GM21737 (cell line): Measurements from ENCODE around the gene PCBP4.

ENCODE experiments used
- ATAC-seq: cut with Tn5 transposase; IDR thresholded peaks from one replicate; pipeline ENCODE4 v1.9.1; 2021; ENCODE audit warnings: mild to moderate bottlenecking, moderate library complexity; ENCODE audit not compliant: unreplicated experiment

Gene PCBP4

DNA sequence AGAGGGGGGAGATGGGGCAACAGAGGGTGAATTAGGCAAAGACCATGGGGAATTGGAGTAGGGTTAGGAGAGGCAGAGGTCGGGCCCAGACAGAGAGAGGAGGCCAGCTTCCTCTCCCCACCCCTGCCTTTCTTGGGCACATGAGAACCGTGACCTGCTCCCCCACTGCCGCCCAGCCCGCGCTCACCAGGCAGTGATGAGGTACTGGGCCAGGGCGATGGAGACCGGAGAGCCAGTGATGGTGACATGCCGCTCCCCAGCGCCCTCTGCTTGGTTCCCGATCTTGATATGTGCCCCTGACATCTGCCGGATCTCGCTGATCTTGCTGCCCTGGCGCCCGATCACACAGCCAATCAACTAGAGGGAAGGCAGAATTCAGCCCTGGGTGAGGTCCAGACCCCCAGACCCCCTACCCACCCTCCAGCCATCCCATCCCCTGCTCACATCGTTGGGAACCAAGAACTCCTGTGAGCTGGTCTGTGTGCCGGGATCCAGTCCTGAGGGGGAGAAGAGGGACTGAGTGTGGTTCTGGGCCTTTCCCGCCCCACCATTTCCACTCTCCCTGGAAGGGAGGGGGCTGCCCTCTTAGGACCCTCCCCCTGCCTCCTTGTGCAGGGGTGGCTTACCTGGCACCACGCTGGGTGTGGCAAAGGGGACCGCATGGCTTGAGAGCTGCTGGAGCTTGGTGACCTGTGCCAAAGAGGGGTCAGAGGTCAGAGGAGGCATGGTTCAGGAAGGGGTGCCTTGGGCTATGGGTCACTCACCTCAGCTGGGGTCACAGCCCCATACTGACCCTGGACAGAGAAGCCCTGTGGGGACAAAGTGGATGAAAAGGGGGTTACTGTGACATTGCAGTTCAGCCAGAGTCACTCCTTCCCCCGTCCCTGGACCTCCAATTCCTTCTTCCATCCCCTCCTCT, 8.4 kb downstream of the PCBP4 start:
- ATAC-seq = no peak

DNA sequence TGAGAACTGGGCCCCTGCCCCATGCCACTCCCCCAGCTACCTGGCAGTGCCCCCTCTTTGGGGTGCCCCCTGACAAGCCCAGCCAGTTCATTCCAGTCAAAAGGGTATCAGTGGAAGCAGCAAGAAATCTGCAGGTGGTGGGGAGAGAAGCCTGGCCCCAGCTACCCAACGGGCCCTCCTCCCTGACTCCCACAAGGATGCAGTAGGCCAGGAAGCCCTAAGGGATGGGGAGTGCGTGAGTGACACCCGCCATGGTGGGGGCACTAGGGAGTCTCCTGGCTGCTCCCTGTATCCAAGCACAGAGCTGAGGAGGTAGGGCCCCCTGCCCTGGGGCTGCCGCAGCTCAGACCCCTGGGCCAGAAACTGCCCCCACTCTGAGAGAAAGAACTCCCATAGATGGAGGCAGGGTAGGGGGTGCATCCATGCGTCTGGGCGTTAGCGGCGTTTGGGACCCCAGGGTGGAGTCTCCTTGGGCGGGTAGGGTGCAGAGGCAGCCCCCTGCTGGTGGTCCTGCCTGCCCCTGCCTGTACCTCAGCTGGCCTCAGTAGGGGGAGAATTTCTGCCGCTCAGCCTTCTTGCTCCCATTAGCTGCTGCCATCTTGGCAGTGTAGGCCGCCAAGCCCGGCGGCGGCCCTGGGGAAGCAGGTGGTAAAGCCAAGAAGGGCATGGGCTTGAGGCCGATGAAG, 9.6 kb downstream of the PCBP4 start:
- no peak for ATAC-seq

DNA sequence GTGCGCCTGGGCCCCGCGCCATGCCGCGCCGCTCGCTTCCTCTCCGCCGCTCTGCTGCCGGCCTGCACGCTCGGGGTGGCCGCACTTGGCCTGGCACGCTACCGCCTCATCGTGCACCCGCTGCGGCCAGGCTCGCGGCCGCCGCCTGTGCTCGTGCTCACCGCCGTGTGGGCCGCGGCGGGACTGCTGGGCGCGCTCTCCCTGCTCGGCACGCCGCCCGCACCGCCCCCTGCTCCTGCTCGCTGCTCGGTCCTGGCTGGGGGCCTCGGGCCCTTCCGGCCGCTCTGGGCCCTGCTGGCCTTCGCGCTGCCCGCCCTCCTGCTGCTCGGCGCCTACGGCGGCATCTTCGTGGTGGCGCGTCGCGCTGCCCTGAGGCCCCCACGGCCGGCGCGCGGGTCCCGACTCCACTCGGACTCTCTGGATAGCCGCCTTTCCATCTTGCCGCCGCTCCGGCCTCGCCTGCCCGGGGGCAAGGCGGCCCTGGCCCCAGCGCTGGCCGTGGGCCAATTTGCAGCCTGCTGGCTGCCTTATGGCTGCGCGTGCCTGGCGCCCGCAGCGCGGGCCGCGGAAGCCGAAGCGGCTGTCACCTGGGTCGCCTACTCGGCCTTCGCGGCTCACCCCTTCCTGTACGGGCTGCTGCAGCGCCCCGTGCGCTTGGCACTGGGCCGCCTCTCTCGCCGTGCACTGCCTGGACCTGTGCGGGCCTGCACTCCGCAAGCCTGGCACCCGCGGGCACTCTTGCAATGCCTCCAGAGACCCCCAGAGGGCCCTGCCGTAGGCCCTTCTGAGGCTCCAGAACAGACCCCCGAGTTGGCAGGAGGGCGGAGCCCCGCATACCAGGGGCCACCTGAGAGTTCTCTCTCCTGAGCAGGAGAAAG, 11.1 kb downstream of the PCBP4 start:
- no peak for ATAC-seq

DNA sequence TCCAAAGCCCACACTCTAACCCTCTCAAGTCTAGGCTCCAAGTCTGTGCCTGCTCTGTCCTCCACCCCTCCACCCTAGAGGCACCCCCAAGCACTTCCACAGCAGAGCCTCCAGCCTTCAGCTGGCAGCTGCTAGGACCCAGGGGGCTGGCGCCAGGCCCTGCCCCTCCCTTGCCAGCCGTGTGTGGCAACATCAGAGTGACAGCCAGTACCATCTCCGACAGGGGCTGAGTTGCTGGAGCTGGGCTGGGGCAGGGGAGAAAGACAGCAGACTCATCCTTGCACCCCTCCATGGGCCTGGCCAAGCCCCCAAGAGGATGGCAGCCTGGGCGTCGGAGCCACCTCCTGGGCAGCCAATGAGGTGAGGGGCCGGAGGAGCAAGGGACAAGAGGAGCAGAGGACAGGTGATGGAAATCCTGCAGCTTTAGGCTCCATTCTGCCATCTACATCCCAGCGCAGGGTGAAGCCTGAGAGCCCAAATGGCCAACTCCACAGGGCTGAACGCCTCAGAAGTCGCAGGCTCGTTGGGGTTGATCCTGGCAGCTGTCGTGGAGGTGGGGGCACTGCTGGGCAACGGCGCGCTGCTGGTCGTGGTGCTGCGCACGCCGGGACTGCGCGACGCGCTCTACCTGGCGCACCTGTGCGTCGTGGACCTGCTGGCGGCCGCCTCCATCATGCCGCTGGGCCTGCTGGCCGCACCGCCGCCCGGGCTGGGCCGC, 11.9 kb downstream of the PCBP4 start, which contains the start of gene GPR62:
Gene GPR62, plus strand, starts transcription at position 207 of the 718 bp plus-strand sequence. Its CDS starts 272 bp downstream, at position 479.
- ATAC-seq = no peak

DNA sequence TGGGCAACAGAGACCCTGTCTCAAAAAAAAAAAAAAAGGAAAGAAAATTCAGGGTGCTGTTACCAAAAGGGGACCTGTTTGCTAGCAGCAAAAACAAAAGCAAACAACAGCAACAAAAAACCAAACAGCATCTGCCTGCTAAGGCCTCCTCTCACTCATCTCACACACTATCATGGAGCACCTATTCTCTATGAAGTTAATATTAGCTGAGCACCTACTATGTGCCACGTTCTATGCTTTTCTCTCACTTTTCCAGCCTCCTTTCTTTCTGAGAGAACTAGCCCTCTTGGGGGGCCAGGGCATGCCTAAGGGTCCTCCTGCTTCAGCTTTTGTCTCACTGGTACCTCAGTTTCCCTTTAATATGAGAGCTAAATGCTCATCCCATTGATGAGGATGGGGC, 12.5 kb downstream of the PCBP4 start:
- ATAC-seq = no peak

DNA sequence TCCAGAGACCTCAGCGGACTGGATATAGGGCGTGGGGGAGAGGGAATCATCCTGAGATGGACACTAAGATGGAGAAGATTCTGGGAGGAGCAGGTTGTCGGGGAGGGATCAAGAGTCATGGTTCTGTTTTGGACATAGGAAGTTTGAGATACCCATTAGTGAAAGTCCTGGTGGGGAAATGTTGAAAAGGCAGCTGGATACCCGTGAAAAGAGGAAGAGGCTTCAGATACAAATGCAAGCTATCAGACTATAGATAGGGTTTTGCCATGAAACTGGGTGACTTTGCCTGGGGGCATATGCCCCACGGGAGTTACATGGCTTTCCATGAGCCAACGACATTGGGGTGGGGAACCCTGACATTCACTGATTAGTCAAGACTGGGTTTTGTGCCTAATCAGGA, 13.1 kb downstream of the PCBP4 start:
- ATAC-seq = no peak

DNA sequence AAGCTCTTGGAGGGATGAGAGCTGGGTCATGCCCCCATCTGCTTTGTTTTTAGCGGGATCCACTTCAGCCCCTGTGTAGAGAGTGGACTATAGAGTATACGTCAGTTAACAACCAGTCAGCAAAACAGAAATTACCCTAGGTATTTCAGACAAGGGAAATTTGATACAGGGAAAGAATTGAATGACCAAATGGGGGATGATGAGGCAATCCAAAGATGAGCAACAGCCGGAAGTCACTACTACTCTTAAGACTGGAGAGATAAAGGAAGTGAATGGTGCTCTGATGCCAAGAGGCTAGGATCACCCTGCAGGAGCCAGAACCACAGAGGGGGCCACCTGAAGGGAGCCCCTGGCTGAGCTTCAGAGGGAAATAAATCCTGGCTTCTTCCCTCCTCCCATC, 13.8 kb downstream of the PCBP4 start:
- ATAC-seq = no peak

DNA sequence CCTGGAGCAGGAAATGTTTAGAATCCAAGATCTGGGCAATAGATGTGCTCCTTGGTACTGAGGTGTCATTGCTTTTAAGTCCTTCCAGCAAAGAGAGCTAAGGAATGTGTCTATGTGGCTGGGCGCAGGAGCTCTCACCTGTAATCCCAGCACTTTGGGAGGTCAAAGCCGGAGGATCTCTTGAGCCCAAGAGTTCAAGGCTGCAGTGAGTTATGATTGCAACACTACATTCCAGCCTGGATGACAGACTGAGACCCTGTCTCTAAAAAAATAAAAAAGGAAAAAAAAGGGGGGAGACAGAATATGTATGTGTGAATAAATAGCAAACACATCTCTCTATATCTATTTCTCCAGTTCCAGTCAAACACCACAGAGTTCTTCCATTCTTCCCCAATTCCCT, 16.4 kb downstream of the PCBP4 start:
- ATAC-seq = no peak

DNA sequence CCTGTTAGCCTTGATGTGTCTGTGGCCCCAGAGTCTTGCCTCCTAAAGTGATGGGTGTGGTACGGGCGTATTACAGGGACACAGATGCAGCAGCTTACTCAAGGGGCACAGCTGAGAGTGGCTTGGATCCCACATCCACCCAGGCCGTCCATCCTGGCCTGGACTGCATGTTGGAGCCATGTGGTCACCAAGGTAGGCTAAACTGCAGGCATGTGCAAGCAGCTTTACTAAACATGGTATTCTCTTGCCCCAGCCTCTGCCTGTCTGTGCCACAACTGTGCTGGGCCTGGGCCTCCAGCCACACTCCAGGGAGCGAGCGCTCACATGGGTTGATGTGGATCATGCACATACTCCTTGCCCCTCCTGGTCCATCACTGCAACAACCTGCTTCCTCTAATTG, 18.1 kb downstream of the PCBP4 start:
- ATAC-seq = no peak

DNA sequence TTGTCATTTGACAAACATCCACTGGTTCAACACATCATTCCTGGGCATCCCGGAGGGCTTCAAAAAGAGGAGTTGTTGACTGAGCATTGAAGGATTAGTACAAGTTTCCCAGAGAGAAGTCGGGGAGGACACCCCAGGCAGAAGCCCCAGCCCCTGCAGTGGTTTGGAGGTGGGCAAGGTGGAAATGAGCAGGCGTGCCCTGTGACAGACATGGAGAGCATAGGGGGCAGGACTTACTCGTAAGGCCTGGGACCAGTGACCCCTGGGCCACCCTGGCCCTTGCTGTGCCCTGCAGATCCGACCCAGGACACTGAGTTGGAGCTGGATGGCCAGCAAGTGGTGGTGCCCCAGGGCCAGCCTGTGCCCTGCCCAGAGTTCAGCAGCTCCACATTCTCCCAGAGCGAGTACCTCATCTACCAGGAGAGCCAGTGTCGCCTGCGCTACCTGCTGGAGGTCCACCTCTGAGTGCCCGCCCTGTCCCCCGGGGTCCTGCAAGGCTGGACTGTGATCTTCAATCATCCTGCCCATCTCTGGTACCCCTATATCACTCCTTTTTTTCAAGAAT, 19.2 kb downstream of the PCBP4 start:
- ATAC-seq = no peak

DNA sequence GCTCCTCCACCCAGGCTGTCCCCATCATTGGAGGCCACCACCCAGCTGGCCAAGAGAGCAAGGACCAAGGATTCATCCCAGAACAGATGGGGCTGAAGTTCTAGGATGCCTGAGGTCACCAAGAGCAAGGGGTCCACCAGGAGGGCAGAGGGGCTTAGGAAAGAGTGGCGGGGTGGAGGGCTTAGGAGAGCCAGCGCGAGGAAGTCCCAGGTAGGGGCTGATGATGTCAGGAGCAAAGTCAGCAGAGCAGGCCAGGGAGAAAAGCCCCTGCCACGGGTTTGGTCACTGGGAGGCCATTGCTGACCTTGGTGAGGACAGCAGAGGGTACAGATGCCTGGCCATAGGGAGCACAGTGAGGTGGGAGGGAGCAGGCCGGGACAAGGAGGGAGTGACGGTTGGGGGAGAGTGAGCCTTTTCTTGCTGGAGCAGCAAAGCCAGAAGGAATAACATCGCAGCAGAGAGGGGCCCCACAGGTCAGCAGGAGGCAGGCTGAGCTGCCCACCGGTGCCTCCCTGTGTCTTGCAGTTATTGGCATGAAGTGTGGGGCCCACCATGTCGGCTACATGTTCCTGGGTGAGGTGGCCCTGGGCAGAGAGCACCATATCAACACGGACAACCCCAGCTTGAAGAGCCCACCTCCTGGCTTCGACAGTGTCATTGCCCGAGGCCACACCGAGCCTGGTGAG, 19.9 kb downstream of the PCBP4 start:
- no peak for ATAC-seq

DNA sequence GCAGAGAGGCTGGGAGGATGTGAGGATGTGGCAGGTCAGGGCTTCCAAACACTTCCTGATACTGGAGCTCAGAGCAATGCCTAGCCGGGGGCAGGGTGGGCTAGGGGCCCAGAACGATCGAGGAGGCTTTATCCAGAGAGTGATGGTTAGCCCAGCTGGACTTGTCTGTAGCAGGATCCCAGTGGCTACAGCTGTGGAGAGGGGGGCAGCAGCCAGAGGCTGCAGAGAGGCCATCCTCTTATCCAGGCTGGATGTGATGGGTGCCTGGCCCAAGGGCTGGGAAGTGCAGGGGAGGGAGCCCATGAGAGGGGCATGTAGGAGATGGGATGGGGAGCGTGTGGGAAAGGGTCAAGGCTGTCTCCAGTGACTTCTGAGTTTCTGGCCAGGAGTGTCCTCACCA, 20.5 kb downstream of the PCBP4 start:
- no peak for ATAC-seq

DNA sequence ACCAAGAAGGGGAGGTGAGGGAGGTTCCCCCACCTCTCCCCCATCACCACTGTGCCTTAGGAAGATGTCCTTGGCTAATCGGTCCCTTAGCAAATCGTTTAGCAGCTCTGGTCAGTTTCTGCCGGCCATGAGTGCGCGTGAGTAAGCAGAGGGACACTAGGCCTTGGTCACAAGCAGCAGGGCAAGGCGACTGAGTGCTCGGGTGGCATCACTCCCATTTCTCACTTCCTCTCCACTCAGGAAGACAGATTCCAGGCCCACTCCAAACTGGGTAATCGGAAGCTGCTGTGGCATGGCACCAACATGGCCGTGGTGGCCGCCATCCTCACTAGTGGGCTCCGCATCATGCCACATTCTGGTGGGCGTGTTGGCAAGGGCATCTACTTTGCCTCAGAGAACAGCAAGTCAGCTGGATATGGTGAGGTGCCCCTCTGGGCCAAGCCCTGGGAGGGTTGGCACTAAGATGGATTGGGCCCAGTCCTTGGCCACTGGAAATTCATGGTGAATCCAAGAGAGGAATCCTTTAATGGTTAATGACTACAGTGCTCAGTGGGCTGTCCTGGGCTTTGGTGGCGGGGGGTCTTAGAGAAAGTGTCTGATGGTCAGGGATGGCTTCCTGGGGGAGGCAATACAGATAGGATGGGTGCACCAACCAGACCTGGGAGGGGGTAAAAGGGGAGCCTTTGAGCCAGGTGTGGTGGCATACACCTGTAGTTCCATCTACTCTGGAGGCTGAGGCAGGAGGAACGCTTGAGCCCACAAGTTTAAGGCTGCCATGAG, 21.1 kb downstream of the PCBP4 start:
- ATAC-seq = no peak

DNA sequence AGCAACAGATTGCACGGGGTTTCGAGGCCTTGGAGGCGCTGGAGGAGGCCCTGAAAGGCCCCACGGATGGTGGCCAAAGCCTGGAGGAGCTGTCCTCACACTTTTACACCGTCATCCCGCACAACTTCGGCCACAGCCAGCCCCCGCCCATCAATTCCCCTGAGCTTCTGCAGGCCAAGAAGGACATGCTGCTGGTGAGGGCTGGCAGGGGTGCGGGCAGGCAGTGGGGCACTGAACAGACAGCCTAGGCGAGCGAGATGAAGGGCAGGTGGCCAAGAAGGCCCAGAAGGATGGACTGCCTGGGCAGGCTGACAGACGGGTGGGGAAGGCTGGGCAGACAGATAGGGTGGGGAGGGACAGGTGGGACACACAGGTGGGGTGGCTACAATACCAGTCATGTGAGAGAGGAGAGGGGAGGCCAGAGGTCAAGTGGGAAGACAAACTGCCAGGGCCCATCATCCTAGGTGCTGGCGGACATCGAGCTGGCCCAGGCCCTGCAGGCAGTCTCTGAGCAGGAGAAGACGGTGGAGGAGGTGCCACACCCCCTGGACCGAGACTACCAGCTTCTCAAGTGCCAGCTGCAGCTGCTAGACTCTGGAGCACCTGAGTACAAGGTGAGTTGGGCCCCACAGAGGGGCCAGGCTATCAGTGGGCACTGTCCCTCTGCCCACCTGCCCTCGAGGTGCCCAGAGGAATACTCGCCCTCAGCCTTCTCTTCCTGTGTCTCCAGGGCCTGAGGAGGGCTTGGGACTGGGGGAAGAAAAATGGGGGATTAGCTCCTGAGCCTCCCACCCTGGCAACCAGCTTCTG, 22.0 kb downstream of the PCBP4 start:
- no peak for ATAC-seq

DNA sequence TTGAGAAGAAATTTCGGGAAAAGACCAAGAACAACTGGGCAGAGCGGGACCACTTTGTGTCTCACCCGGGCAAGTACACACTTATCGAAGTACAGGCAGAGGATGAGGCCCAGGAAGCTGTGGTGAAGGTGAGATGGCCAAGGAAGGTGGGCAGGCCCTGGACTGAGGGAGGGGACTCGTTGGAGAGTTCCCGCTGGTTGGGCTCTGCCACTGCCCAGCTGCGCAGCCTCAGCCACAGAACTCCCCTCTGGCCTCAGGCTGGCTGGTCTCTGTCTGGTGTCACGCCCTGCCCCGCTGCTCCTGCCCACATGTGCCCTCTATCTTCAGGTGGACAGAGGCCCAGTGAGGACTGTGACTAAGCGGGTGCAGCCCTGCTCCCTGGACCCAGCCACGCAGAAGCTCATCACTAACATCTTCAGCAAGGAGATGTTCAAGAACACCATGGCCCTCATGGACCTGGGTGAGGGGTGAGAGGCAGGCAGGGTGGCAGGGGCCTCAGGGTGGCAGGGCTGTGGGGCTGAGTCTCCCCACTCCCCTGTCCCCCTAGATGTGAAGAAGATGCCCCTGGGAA, 22.7 kb downstream of the PCBP4 start:
- ATAC-seq = no peak

DNA sequence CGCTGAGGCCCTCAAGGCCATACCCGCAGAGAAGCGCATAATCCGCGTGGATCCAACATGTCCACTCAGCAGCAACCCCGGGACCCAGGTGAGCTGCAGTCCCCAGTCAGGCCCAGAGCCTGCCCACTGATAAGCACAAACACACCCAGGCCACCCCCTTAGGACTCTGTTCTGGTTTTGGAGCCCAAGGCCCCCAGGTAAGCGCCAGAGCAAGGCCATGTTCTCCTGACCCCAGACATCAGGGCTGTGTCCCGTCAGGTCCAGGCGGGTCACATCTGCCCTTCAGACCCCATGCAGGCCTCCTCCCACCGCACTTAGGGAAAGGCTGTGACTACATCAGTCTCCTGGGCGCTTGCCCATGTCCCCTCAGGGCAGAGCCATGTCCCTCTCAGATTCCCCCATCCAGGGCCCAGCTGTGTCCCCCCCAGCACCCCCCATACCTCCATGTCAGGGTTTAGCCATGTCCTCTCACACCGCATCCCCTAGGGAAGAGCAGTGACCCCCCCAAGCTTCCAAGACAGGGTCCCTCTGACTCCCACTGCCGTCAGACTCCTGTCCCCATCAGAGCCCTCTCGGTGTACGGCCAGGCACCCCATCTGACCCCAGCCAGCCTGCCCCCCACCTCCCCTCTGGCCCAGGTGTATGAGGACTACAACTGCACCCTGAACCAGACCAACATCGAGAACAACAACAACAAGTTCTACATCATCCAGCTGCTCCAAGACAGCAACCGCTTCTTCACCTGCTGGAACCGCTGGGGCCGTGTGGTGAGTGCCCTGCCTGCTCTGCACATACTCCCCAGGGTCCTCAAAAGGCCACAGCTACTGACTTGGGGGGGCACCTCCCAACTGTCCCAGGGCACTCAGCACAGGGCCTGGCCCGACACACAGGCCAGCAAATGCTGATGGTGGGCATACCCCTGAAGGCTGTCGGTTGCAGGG, 23.5 kb downstream of the PCBP4 start:
- ATAC-seq = no peak
